Stimulated activated effector memory CD8-positive, alpha-beta T cell treated with anti-CD3 and anti-CD28 coated beads, Interleukin-12 subunit alpha, Interleukin-12 subunit beta, amount 100 ng/mL, for 72 hours (primary cell): ENCODE results near the gene USP17L21.
"Not testable (repeated sequence)": the region's sequence is repeated elsewhere in the genome, so short reads cannot be mapped to it uniquely, and the experiment has no call there.

Experiments
- ATAC-seq: fragments of 150-1000 bp; cut with Tn5 transposase; 2 replicates; pipeline ENCODE4 v1.10.0; 2021
- DNase-seq, 2 donors: peaks; one replicate each; pipeline ENCODE4 v3.0.0; 2021 to 2022; ENCODE audit warnings: low spot score in 2 of 2
- H3K27ac Mint-ChIP-seq: one replicate; pipeline ENCODE4 v1.8.0; 2022; ENCODE audit warnings: mild to moderate bottlenecking, mixed read lengths
- H3K36me3 Mint-ChIP-seq: one replicate; pipeline ENCODE4 v1.8.0; 2022; ENCODE audit warnings: mild to moderate bottlenecking, mixed read lengths
- H3K4me1 Mint-ChIP-seq: one replicate; pipeline ENCODE4 v1.8.0; 2022; ENCODE audit warnings: mixed read lengths
- H3K4me3 Mint-ChIP-seq: one replicate; pipeline ENCODE4 v1.8.0; 2022; ENCODE audit warnings: mild to moderate bottlenecking, mixed read lengths
- H3K9me3 Mint-ChIP-seq: one replicate; pipeline ENCODE4 v1.8.0; 2022; ENCODE audit warnings: mixed read lengths

Gene USP17L21

GRCh38 chr4:9262572-9262971 is at the start of gene USP17L21:
Gene USP17L21, plus strand, starts transcription at chr4:9262872. Its CDS starts 0 bp downstream, at chr4:9262872.
- not testable (repeated sequence) for H3K9me3 Mint-ChIP-seq, H3K27ac Mint-ChIP-seq

GRCh38 chr4:9214701-9215100 is 48.0 kb upstream of the USP17L21 start:
- not testable (repeated sequence) for H3K36me3 Mint-ChIP-seq, H3K4me3 Mint-ChIP-seq, H3K4me1 Mint-ChIP-seq, ATAC-seq, H3K9me3 Mint-ChIP-seq, H3K27ac Mint-ChIP-seq
- DNase-seq = peak in 1 of 2 donors; percentile 20

More at GRCh38 chr4:9262572-9262971, at the start of gene USP17L21:
- not testable (repeated sequence) for H3K4me3 Mint-ChIP-seq, DNase-seq, ATAC-seq, H3K36me3 Mint-ChIP-seq, H3K4me1 Mint-ChIP-seq

- not testable (repeated sequence) for ATAC-seq, H3K36me3 Mint-ChIP-seq, DNase-seq, H3K27ac Mint-ChIP-seq, H3K9me3 Mint-ChIP-seq, H3K4me1 Mint-ChIP-seq, H3K4me3 Mint-ChIP-seq
These were observed 47.6 kb upstream of the USP17L21 start, which contains the start of gene USP17L11 for GRCh38 chr4:9215105-9215504. Gene USP17L11, plus strand, starts transcription at chr4:9215405. Its CDS starts 0 bp downstream, at chr4:9215405.

- ATAC-seq, H3K4me1 Mint-ChIP-seq, H3K4me3 Mint-ChIP-seq, H3K9me3 Mint-ChIP-seq, DNase-seq, H3K27ac Mint-ChIP-seq, H3K36me3 Mint-ChIP-seq: not testable (repeated sequence)
These were observed 42.8 kb upstream of the USP17L21 start, which contains the start of gene USP17L12 for GRCh38 chr4:9219852-9220251. Gene USP17L12, plus strand, starts transcription at chr4:9220152. Its CDS starts 0 bp downstream, at chr4:9220152.

- H3K4me3 Mint-ChIP-seq, H3K4me1 Mint-ChIP-seq, H3K36me3 Mint-ChIP-seq: not testable (repeated sequence)
These were observed 38.1 kb upstream of the USP17L21 start, which contains the start of gene USP17L13 for GRCh38 chr4:9224596-9224995. Gene USP17L13, plus strand, starts transcription at chr4:9224896. Its CDS starts 0 bp downstream, at chr4:9224896.

GRCh38 chr4:9230249-9230648 is 32.4 kb upstream of the USP17L21 start:
- peak in 1 of 2 donors; percentile 33 for DNase-seq
- H3K27ac Mint-ChIP-seq, ATAC-seq, H3K4me3 Mint-ChIP-seq, H3K4me1 Mint-ChIP-seq, H3K9me3 Mint-ChIP-seq, H3K36me3 Mint-ChIP-seq: not testable (repeated sequence)

More at GRCh38 chr4:9224596-9224995, 38.1 kb upstream of the USP17L21 start, which contains the start of gene USP17L13:
- H3K27ac Mint-ChIP-seq, ATAC-seq, H3K9me3 Mint-ChIP-seq, DNase-seq: not testable (repeated sequence)

- not testable (repeated sequence) for H3K4me3 Mint-ChIP-seq, H3K27ac Mint-ChIP-seq, H3K9me3 Mint-ChIP-seq, H3K4me1 Mint-ChIP-seq, DNase-seq, H3K36me3 Mint-ChIP-seq, ATAC-seq
These were observed 28.6 kb upstream of the USP17L21 start, which contains the start of gene USP17L15 for GRCh38 chr4:9234085-9234484. Gene USP17L15, plus strand, starts transcription at chr4:9234385. Its CDS starts 0 bp downstream, at chr4:9234385.

- ATAC-seq, H3K4me1 Mint-ChIP-seq, DNase-seq, H3K36me3 Mint-ChIP-seq, H3K9me3 Mint-ChIP-seq, H3K4me3 Mint-ChIP-seq, H3K27ac Mint-ChIP-seq: not testable (repeated sequence)
These were observed 24.2 kb upstream of the USP17L21 start for GRCh38 chr4:9238461-9238860.

- H3K4me1 Mint-ChIP-seq, H3K4me3 Mint-ChIP-seq, DNase-seq, ATAC-seq, H3K9me3 Mint-ChIP-seq, H3K36me3 Mint-ChIP-seq, H3K27ac Mint-ChIP-seq: not testable (repeated sequence)
These were observed 19.1 kb upstream of the USP17L21 start, which contains the start of gene USP17L17 for GRCh38 chr4:9243579-9243978. Gene USP17L17, plus strand, starts transcription at chr4:9243879. Its CDS starts 0 bp downstream, at chr4:9243879.

GRCh38 chr4:9247953-9248680 is 14.6 kb upstream of the USP17L21 start, which contains the start of gene USP17L18:
Gene USP17L18, plus strand, starts transcription at chr4:9248630. Its CDS starts 0 bp downstream, at chr4:9248630.
- ATAC-seq, H3K9me3 Mint-ChIP-seq, H3K27ac Mint-ChIP-seq, H3K36me3 Mint-ChIP-seq, H3K4me1 Mint-ChIP-seq, H3K4me3 Mint-ChIP-seq: not testable (repeated sequence)
- DNase-seq = peak in 1 of 2 donors; percentile 36

GRCh38 chr4:9253078-9253477 is 9.6 kb upstream of the USP17L21 start, which contains the start of gene USP17L19:
Gene USP17L19, plus strand, starts transcription at chr4:9253378. Its CDS starts 0 bp downstream, at chr4:9253378.
- not testable (repeated sequence) for H3K4me1 Mint-ChIP-seq, H3K4me3 Mint-ChIP-seq, H3K9me3 Mint-ChIP-seq, DNase-seq, H3K36me3 Mint-ChIP-seq, ATAC-seq, H3K27ac Mint-ChIP-seq

GRCh38 chr4:9257824-9258223 is 4.8 kb upstream of the USP17L21 start, which contains the start of gene USP17L20:
Gene USP17L20, plus strand, starts transcription at chr4:9258124. Its CDS starts 0 bp downstream, at chr4:9258124.
- not testable (repeated sequence) for H3K4me1 Mint-ChIP-seq, ATAC-seq, H3K27ac Mint-ChIP-seq, H3K4me3 Mint-ChIP-seq, H3K36me3 Mint-ChIP-seq, DNase-seq, H3K9me3 Mint-ChIP-seq

- not testable (repeated sequence) for H3K9me3 Mint-ChIP-seq, DNase-seq, H3K4me3 Mint-ChIP-seq, ATAC-seq, H3K4me1 Mint-ChIP-seq, H3K36me3 Mint-ChIP-seq, H3K27ac Mint-ChIP-seq
These were observed 4.6 kb downstream of the USP17L21 start, which contains the start of gene USP17L22 for GRCh38 chr4:9267319-9267718. Gene USP17L22, plus strand, starts transcription at chr4:9267619. Its CDS starts 0 bp downstream, at chr4:9267619.

- not testable (repeated sequence) for H3K4me1 Mint-ChIP-seq, H3K9me3 Mint-ChIP-seq, H3K4me3 Mint-ChIP-seq, H3K27ac Mint-ChIP-seq, ATAC-seq, H3K36me3 Mint-ChIP-seq
- DNase-seq = peak; percentile 4 to 51
These were observed 9.0 kb downstream of the USP17L21 start for GRCh38 chr4:9271719-9272118.
